GM23338 (cell line): ENCODE results near the gene SLC38A8. TPM values are rescaled to one million over a fixed set of nuclear protein-coding genes. Genes with fewer than 3 reads are reported as not detected.

Experiments used
- ATAC-seq: fragments of 200-7000 bp; cut with Tn5 transposase; 3 replicates; pipeline ENCODE4 v1.9.1; 2020
- DNase-seq: peaks from one replicate; pipeline ENCODE4 v3.0.0-alpha.2; 2015; ENCODE audit warnings: low spot score
- H2AFZ ChIP-seq: fragments of 200-600 bp; sonication (generic); 2 replicates; pipeline ENCODE4 v1.8.0; 2016; ENCODE audit warnings: antibody characterized with exemption, mild to moderate bottlenecking, moderate library complexity
- H3F3A ChIP-seq: fragments of 200-600 bp; sonication (generic); replicated peaks from 2 replicates; pipeline ENCODE4 v1.8.0; 2017; ENCODE audit warnings: antibody characterized with exemption, mixed run types, low read depth
- H3K27ac ChIP-seq: fragments of 200-600 bp; sonication (generic); 2 replicates; pipeline ENCODE4 v1.6.1; 2016; ENCODE audit warnings: low read depth
- H3K27me3 ChIP-seq: fragments of 200-600 bp; sonication (generic); 2 replicates; pipeline ENCODE4 v1.8.0; 2016; ENCODE audit warnings: mild to moderate bottlenecking, mixed run types, moderate library complexity; ENCODE audit not compliant: insufficient read depth
- H3K36me3 ChIP-seq: fragments of 200-600 bp; sonication (generic); 2 replicates; pipeline ENCODE4 v1.8.0; 2016; ENCODE audit warnings: mild to moderate bottlenecking; ENCODE audit not compliant: insufficient read depth
- H3K4me1 ChIP-seq: fragments of 200-600 bp; sonication (generic); 2 replicates; pipeline ENCODE4 v1.8.0; 2016; ENCODE audit warnings: mild to moderate bottlenecking, moderate library complexity; ENCODE audit not compliant: insufficient read depth
- H3K4me2 ChIP-seq: fragments of 200-600 bp; sonication (generic); 2 replicates; pipeline ENCODE4 v1.7.1; 2017; ENCODE audit warnings: mixed run types
- H3K4me3 ChIP-seq: fragments of 200-600 bp; sonication (generic); 2 replicates; pipeline ENCODE4 v1.6.1; 2016; ENCODE audit warnings: mixed run types
- H3K79me2 ChIP-seq: fragments of 200-600 bp; sonication (generic); replicated peaks from 2 replicates; pipeline ENCODE4 v1.8.0; 2017; ENCODE audit warnings: mild to moderate bottlenecking; ENCODE audit not compliant: insufficient read depth
- H3K9me2 ChIP-seq: fragments of 200-600 bp; sonication (generic); 2 replicates; pipeline ENCODE4 v1.8.0; 2017; ENCODE audit not compliant: insufficient read depth
- H4K20me1 ChIP-seq: fragments of 200-600 bp; sonication (generic); replicated peaks from 2 replicates; pipeline ENCODE4 v1.8.0; 2017; ENCODE audit warnings: mild to moderate bottlenecking; ENCODE audit not compliant: insufficient read depth
- H3K27ac Mint-ChIP-seq: 2 replicates; pipeline ENCODE4 v1.8.0; 2020; ENCODE audit warnings: inconsistent platforms, mild to moderate bottlenecking, moderate library complexity, mixed read lengths
- H3K27me3 Mint-ChIP-seq: 3 replicates; pipeline ENCODE4 v1.8.0; 2022; ENCODE audit warnings: low read depth, mild to moderate bottlenecking, moderate library complexity, mixed read lengths, inconsistent platforms; ENCODE audit not compliant: insufficient read depth, poor library complexity
- H3K36me3 Mint-ChIP-seq: 3 replicates; pipeline ENCODE4 v1.8.0; 2021; ENCODE audit warnings: low read depth, mild to moderate bottlenecking, inconsistent platforms, moderate library complexity, mixed read lengths
- H3K4me1 Mint-ChIP-seq: 3 replicates; pipeline ENCODE4 v1.8.0; 2020; ENCODE audit warnings: mild to moderate bottlenecking, inconsistent platforms, mixed read lengths
- H3K4me3 Mint-ChIP-seq: 3 replicates; pipeline ENCODE4 v1.8.0; 2021; ENCODE audit warnings: moderate library complexity, mild to moderate bottlenecking, inconsistent platforms, mixed read lengths
- H3K9me3 Mint-ChIP-seq: 3 replicates; pipeline ENCODE4 v1.8.0; 2020; ENCODE audit warnings: moderate library complexity, mild to moderate bottlenecking, inconsistent platforms, mixed read lengths
- CREB1 ChIP-seq: fragments of 250-450 bp; sonication (Bioruptor Pico); IDR thresholded peaks from 2 replicates; pipeline ENCODE4 v1.5.0; 2020; ENCODE audit warnings: low read depth, mild to moderate bottlenecking, moderate library complexity
- EZH2 ChIP-seq: fragments of 200-600 bp; sonication (generic); IDR thresholded peaks from one replicate; pipeline ENCODE4 v1.8.0; 2017; ENCODE audit warnings: antibody characterized with exemption, mild to moderate bottlenecking, low read depth; ENCODE audit not compliant: unreplicated experiment
- EZH2phosphoT487 ChIP-seq: fragments of 200-600 bp; sonication (generic); IDR thresholded peaks from one replicate; pipeline ENCODE4 v1.8.1; 2018; ENCODE audit warnings: antibody characterized with exemption; ENCODE audit not compliant: unreplicated experiment
- JUNB ChIP-seq: IDR thresholded peaks from one replicate; pipeline ENCODE4 v1.6.1; 2016; ENCODE audit warnings: antibody characterized with exemption; ENCODE audit not compliant: unreplicated experiment
- NANOG ChIP-seq: IDR thresholded peaks from 2 replicates; pipeline ENCODE4 v1.6.1; 2016; ENCODE audit warnings: antibody characterized with exemption, borderline replicate concordance
- POLR2AphosphoS5 ChIP-seq: IDR thresholded peaks from 2 replicates; pipeline ENCODE4 v1.6.1; 2016; ENCODE audit warnings: antibody characterized with exemption, low read depth
- STAT1 ChIP-seq: IDR thresholded peaks from one replicate; pipeline ENCODE4 v1.6.1; 2016; ENCODE audit warnings: antibody characterized with exemption; ENCODE audit not compliant: unreplicated experiment
- ZNF114 ChIP-seq: fragments of 250-450 bp; sonication (Bioruptor Pico); IDR thresholded peaks from 2 replicates; pipeline ENCODE4 v1.5.0; 2020; ENCODE audit warnings: mild to moderate bottlenecking, moderate library complexity
- ZNF331 ChIP-seq: fragments of 250-450 bp; sonication (Bioruptor Pico); IDR thresholded peaks from 2 replicates; pipeline ENCODE4 v1.5.0; 2020; ENCODE audit warnings: low read depth, mild to moderate bottlenecking, moderate library complexity
- polyA plus RNA-seq: library from polyadenylated mRNA; unstranded; fragments of >200 nt; fragmentation: Nextera tagmentation; extraction: Ambion mirVana; gene quantifications from 2 replicates; pipeline ENCODE4 v1.2.1, GENCODE V29; 2016
- total RNA-seq: library from RNA; depleted of rRNA; stranded (reverse); fragments of >200 nt; shearing (Covaris generic); gene quantifications from 2 replicates; pipeline ENCODE4 v1.2.3, GENCODE V29; 2014
- TF ChIP-seq, protein P1 (sequence below): IDR thresholded peaks from 2 replicates; pipeline ENCODE4 v1.6.1; 2016; ENCODE audit warnings: antibody characterized with exemption
- TF ChIP-seq, protein P2 (sequence below): IDR thresholded peaks from one replicate; pipeline ENCODE4 v1.6.1; 2018; ENCODE audit warnings: antibody characterized with exemption; ENCODE audit not compliant: unreplicated experiment
- TF ChIP-seq, protein P3 (sequence below): fragments of 250-450 bp; sonication (Bioruptor Pico); IDR thresholded peaks from 2 replicates; pipeline ENCODE4 v1.5.0; 2020; ENCODE audit warnings: mild to moderate bottlenecking, moderate library complexity
- TF ChIP-seq, protein P4 (sequence below), 2 experiments: fragments of 200-600 bp in 1 of 2; sonication (generic) in 1 of 2; conservative IDR thresholded peaks; 2 replicates each; pipeline versions ENCODE4 v1.5.1 to v1.6.1; 2016 to 2017; ENCODE audit warnings: antibody characterized with exemption in 2 of 2, low read depth in 2 of 2, mild to moderate bottlenecking in 2 of 2, moderate library complexity in 1 of 2

Gene SLC38A8
- total and polyA plus RNA-seq, 2 experiments from 2014 or later, result not detected

DNA sequence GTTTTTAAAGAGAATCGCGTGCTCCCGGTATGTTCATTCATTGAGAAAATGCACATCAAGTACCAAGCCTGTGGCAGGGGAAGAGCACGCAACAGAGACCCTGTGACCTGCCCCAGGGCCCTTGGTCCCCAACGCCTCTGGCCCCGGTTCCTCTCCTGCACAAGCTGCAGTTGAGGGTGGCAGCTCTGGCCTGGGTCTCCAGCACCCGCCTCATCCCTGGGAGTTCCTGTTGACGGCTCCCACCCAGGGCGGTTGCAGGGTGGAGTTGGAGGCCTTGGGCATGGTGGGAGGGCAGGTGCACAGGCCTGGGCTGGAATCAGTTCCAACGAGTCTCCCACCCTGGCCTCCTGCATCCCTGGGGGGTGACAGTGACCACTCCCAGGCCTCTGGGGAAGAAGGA lies 69.5 kb downstream of the SLC38A8 start:
- peaks cover 18% of the 10 kb centered on the region for H3K27me3 Mint-ChIP-seq
- Histone ChIP-seq H3K4me1 (no peaks in the 10 kb centered on the region; the same call in 1 of the 2 replicates), H3F3A (no peaks in the 10 kb centered on the region), H4K20me1 (no peaks in the 10 kb centered on the region), H3K9me2 (no peaks in the 10 kb centered on the region), H3K79me2 (no peaks in the 10 kb centered on the region), H2AFZ (no peak overlapping the region), H3K4me3 (no peak overlapping the region), H3K36me3 (no peaks in the 10 kb centered on the region), H3K27ac (no peak overlapping the region), H3K27me3 (peaks cover 13% of the 10 kb centered on the region), H3K4me2 (no peak overlapping the region)
- H3K27ac Mint-ChIP-seq, result no peak overlapping the region
- no peak overlapping the region for H3K4me3 Mint-ChIP-seq
- TF ChIP-seq ZNF114 (CRISPR knock-in tag) (no peak), JUNB (no peak), ZNF331 (CRISPR knock-in tag) (no peak), EZH2 (no peak), CREB1 (CRISPR knock-in tag) (no peak), STAT1 (no peak), NANOG (no peak), POLR2AphosphoS5 (no peak), EZH2phosphoT487 (no peak)
- TF ChIP-seq, protein P1, sequence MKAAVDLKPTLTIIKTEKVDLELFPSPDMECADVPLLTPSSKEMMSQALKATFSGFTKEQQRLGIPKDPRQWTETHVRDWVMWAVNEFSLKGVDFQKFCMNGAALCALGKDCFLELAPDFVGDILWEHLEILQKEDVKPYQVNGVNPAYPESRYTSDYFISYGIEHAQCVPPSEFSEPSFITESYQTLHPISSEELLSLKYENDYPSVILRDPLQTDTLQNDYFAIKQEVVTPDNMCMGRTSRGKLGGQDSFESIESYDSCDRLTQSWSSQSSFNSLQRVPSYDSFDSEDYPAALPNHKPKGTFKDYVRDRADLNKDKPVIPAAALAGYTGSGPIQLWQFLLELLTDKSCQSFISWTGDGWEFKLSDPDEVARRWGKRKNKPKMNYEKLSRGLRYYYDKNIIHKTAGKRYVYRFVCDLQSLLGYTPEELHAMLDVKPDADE, result no peak
- TF ChIP-seq, protein P2, sequence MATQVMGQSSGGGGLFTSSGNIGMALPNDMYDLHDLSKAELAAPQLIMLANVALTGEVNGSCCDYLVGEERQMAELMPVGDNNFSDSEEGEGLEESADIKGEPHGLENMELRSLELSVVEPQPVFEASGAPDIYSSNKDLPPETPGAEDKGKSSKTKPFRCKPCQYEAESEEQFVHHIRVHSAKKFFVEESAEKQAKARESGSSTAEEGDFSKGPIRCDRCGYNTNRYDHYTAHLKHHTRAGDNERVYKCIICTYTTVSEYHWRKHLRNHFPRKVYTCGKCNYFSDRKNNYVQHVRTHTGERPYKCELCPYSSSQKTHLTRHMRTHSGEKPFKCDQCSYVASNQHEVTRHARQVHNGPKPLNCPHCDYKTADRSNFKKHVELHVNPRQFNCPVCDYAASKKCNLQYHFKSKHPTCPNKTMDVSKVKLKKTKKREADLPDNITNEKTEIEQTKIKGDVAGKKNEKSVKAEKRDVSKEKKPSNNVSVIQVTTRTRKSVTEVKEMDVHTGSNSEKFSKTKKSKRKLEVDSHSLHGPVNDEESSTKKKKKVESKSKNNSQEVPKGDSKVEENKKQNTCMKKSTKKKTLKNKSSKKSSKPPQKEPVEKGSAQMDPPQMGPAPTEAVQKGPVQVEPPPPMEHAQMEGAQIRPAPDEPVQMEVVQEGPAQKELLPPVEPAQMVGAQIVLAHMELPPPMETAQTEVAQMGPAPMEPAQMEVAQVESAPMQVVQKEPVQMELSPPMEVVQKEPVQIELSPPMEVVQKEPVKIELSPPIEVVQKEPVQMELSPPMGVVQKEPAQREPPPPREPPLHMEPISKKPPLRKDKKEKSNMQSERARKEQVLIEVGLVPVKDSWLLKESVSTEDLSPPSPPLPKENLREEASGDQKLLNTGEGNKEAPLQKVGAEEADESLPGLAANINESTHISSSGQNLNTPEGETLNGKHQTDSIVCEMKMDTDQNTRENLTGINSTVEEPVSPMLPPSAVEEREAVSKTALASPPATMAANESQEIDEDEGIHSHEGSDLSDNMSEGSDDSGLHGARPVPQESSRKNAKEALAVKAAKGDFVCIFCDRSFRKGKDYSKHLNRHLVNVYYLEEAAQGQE, result no peak
- TF ChIP-seq, protein P3, sequence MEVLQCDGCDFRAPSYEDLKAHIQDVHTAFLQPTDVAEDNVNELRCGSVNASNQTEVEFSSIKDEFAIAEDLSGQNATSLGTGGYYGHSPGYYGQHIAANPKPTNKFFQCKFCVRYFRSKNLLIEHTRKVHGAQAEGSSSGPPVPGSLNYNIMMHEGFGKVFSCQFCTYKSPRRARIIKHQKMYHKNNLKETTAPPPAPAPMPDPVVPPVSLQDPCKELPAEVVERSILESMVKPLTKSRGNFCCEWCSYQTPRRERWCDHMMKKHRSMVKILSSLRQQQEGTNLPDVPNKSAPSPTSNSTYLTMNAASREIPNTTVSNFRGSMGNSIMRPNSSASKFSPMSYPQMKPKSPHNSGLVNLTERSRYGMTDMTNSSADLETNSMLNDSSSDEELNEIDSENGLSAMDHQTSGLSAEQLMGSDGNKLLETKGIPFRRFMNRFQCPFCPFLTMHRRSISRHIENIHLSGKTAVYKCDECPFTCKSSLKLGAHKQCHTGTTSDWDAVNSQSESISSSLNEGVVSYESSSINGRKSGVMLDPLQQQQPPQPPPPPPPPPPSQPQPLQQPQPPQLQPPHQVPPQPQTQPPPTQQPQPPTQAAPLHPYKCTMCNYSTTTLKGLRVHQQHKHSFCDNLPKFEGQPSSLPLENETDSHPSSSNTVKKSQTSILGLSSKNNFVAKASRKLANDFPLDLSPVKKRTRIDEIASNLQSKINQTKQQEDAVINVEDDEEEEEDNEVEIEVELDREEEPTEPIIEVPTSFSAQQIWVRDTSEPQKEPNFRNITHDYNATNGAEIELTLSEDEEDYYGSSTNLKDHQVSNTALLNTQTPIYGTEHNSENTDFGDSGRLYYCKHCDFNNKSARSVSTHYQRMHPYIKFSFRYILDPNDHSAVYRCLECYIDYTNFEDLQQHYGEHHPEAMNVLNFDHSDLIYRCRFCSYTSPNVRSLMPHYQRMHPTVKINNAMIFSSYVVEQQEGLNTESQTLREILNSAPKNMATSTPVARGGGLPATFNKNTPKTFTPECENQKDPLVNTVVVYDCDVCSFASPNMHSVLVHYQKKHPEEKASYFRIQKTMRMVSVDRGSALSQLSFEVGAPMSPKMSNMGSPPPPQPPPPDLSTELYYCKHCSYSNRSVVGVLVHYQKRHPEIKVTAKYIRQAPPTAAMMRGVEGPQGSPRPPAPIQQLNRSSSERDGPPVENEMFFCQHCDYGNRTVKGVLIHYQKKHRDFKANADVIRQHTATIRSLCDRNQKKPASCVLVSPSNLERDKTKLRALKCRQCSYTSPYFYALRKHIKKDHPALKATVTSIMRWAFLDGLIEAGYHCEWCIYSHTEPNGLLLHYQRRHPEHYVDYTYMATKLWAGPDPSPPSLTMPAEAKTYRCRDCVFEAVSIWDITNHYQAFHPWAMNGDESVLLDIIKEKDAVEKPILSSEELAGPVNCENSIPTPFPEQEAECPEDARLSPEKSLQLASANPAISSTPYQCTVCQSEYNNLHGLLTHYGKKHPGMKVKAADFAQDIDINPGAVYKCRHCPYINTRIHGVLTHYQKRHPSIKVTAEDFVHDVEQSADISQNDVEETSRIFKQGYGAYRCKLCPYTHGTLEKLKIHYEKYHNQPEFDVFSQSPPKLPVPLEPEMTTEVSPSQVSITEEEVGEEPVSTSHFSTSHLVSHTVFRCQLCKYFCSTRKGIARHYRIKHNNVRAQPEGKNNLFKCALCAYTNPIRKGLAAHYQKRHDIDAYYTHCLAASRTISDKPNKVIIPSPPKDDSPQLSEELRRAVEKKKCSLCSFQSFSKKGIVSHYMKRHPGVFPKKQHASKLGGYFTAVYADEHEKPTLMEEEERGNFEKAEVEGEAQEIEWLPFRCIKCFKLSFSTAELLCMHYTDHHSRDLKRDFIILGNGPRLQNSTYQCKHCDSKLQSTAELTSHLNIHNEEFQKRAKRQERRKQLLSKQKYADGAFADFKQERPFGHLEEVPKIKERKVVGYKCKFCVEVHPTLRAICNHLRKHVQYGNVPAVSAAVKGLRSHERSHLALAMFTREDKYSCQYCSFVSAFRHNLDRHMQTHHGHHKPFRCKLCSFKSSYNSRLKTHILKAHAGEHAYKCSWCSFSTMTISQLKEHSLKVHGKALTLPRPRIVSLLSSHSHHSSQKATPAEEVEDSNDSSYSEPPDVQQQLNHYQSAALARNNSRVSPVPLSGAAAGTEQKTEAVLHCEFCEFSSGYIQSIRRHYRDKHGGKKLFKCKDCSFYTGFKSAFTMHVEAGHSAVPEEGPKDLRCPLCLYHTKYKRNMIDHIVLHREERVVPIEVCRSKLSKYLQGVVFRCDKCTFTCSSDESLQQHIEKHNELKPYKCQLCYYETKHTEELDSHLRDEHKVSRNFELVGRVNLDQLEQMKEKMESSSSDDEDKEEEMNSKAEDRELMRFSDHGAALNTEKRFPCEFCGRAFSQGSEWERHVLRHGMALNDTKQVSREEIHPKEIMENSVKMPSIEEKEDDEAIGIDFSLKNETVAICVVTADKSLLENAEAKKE, result no peak
- TF ChIP-seq, protein P4, sequence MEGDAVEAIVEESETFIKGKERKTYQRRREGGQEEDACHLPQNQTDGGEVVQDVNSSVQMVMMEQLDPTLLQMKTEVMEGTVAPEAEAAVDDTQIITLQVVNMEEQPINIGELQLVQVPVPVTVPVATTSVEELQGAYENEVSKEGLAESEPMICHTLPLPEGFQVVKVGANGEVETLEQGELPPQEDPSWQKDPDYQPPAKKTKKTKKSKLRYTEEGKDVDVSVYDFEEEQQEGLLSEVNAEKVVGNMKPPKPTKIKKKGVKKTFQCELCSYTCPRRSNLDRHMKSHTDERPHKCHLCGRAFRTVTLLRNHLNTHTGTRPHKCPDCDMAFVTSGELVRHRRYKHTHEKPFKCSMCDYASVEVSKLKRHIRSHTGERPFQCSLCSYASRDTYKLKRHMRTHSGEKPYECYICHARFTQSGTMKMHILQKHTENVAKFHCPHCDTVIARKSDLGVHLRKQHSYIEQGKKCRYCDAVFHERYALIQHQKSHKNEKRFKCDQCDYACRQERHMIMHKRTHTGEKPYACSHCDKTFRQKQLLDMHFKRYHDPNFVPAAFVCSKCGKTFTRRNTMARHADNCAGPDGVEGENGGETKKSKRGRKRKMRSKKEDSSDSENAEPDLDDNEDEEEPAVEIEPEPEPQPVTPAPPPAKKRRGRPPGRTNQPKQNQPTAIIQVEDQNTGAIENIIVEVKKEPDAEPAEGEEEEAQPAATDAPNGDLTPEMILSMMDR (conservative IDR thresholded peaks at IDR 0.05; ENCODE audit: low read depth in 2 of 2), result no peak
- DNase-seq (no peak), ATAC-seq (no peak)
- peaks cover 7% of the 10 kb centered on the region; the same call in 2 of the 3 replicates for H3K4me1 Mint-ChIP-seq
- H3K9me3 Mint-ChIP-seq, result peaks cover 7% of the 10 kb centered on the region
- peaks cover 5% of the 10 kb centered on the region for H3K36me3 Mint-ChIP-seq
